GM12872 (cell line): ENCODE data around the gene EBI3.

Experiments
- CTCF ChIP-seq: IDR thresholded peaks from 3 replicates; pipeline ENCODE4 v1.5.1; 2011; ENCODE audit warnings: low read depth, mild to moderate bottlenecking, low read length, moderate library complexity; ENCODE audit not compliant: insufficient read depth

EBI3 gene

GRCh38 chr19:4208385-4209094 lies 20.8 kb upstream of the EBI3 start:
- TF ChIP-seq CTCF, result peak; percentile 74

- TF ChIP-seq CTCF, result no peak
Observed at GRCh38 chr19:4210166-4210731, 19.1 kb upstream of the EBI3 start.

- TF ChIP-seq CTCF, result no peak
Observed at GRCh38 chr19:4213116-4213515, 16.2 kb upstream of the EBI3 start.

GRCh38 chr19:4215807-4216206 lies 13.5 kb upstream of the EBI3 start:
- TF ChIP-seq CTCF, result no peak

GRCh38 chr19:4216846-4217245 lies 12.5 kb upstream of the EBI3 start:
- no peak for TF ChIP-seq CTCF

- no peak for TF ChIP-seq CTCF
Observed at GRCh38 chr19:4217429-4218264, 11.7 kb upstream of the EBI3 start.

- TF ChIP-seq CTCF, result no peak
Observed at GRCh38 chr19:4220188-4220587, 9.1 kb upstream of the EBI3 start.
